Measurements from ENCODE around the gene JAZF1.

The JAZF1 gene

GRCh38 chr7:28219793-28220192 lies 39.2 kb upstream of the JAZF1 start:
- no peak for ATAC-seq
- no peak for TF ChIP-seq ZNF70 (CRISPR knock-in tag; IDR thresholded peaks at IDR 0.05)
- TF ChIP-seq TSHZ2 (CRISPR knock-in tag; IDR thresholded peaks at IDR 0.05): no peak
- no peak for TF ChIP-seq BACH2 (CRISPR knock-in tag; IDR thresholded peaks at IDR 0.05; ENCODE audit: borderline replicate concordance)
- no peak for TF ChIP-seq CSDC2 (CRISPR knock-in tag; IDR thresholded peaks at IDR 0.05)
- no peak for TF ChIP-seq TOX (CRISPR knock-in tag; IDR thresholded peaks at IDR 0.05; ENCODE audit: borderline replicate concordance)
- TF ChIP-seq SNAI2 (CRISPR knock-in tag; IDR thresholded peaks at IDR 0.05): no peak
- no peak for TF ChIP-seq ESRRG (CRISPR knock-in tag; IDR thresholded peaks at IDR 0.05)
- no peak for TF ChIP-seq GLIS3 (CRISPR knock-in tag; IDR thresholded peaks at IDR 0.05)
- no peak for TF ChIP-seq ZC3H10 (CRISPR knock-in tag; IDR thresholded peaks at IDR 0.05)
- TF ChIP-seq PATZ1 (CRISPR knock-in tag; IDR thresholded peaks at IDR 0.05; ENCODE audit: borderline replicate concordance): no peak
- TF ChIP-seq OSR1 (CRISPR knock-in tag; IDR thresholded peaks at IDR 0.05): no peak
- TF ChIP-seq ISL1 (CRISPR knock-in tag; IDR thresholded peaks at IDR 0.05): no peak
- TF ChIP-seq PPARA (CRISPR knock-in tag; IDR thresholded peaks at IDR 0.05; ENCODE audit: borderline replicate concordance): no peak

GRCh38 chr7:28217143-28217542 lies 36.5 kb upstream of the JAZF1 start:
- ATAC-seq: no peak
- TF ChIP-seq CSDC2 (CRISPR knock-in tag; IDR thresholded peaks at IDR 0.05) (no peak), GLIS3 (CRISPR knock-in tag; IDR thresholded peaks at IDR 0.05) (no peak), OSR1 (CRISPR knock-in tag; IDR thresholded peaks at IDR 0.05) (no peak), TCF4 (CRISPR knock-in tag; IDR thresholded peaks at IDR 0.05; ENCODE audit: borderline replicate concordance) (no peak), TOX (CRISPR knock-in tag; IDR thresholded peaks at IDR 0.05; ENCODE audit: borderline replicate concordance) (no peak), ZFP3 (CRISPR knock-in tag; IDR thresholded peaks at IDR 0.05) (no peak), CSRNP3 (CRISPR knock-in tag; IDR thresholded peaks at IDR 0.05) (no peak), CREB5 (CRISPR knock-in tag; IDR thresholded peaks at IDR 0.05; ENCODE audit: low read depth) (no peak), RARB (CRISPR knock-in tag; IDR thresholded peaks at IDR 0.05) (no peak), ARNTL (CRISPR knock-in tag; IDR thresholded peaks at IDR 0.05; ENCODE audit: borderline replicate concordance, low read depth) (no peak), ZNF8 (CRISPR knock-in tag; IDR thresholded peaks at IDR 0.05) (no peak), SNAI2 (CRISPR knock-in tag; IDR thresholded peaks at IDR 0.05) (no peak), ZFP30 (CRISPR knock-in tag; IDR thresholded peaks at IDR 0.05) (no peak)

- ATAC-seq: no peak
- TF ChIP-seq CREB5 (CRISPR knock-in tag; IDR thresholded peaks at IDR 0.05; ENCODE audit: low read depth) (no peak), SNAI2 (CRISPR knock-in tag; IDR thresholded peaks at IDR 0.05) (no peak), RARB (CRISPR knock-in tag; IDR thresholded peaks at IDR 0.05) (no peak), ZFP3 (CRISPR knock-in tag; IDR thresholded peaks at IDR 0.05) (no peak), POU6F1 (CRISPR knock-in tag; IDR thresholded peaks at IDR 0.05; ENCODE audit: borderline replicate concordance, low read depth) (no peak), CSRNP3 (CRISPR knock-in tag; IDR thresholded peaks at IDR 0.05) (no peak), PATZ1 (CRISPR knock-in tag; IDR thresholded peaks at IDR 0.05; ENCODE audit: borderline replicate concordance) (no peak), ESRRG (CRISPR knock-in tag; IDR thresholded peaks at IDR 0.05) (no peak), ARNTL (CRISPR knock-in tag; IDR thresholded peaks at IDR 0.05; ENCODE audit: borderline replicate concordance, low read depth) (no peak), TCF4 (CRISPR knock-in tag; IDR thresholded peaks at IDR 0.05; ENCODE audit: borderline replicate concordance) (no peak), ZNF8 (CRISPR knock-in tag; IDR thresholded peaks at IDR 0.05) (no peak), ZC3H10 (CRISPR knock-in tag; IDR thresholded peaks at IDR 0.05) (no peak), TOX (CRISPR knock-in tag; IDR thresholded peaks at IDR 0.05; ENCODE audit: borderline replicate concordance) (no peak), ZFP30 (CRISPR knock-in tag; IDR thresholded peaks at IDR 0.05) (no peak), ZNF565 (CRISPR knock-in tag; conservative IDR thresholded peaks at IDR 0.05; ENCODE audit: low read depth) (no peak), ZNF70 (CRISPR knock-in tag; IDR thresholded peaks at IDR 0.05) (no peak)
Measured at GRCh38 chr7:28211006-28211405, 30.4 kb upstream of the JAZF1 start.
